Spleen (tissue), 7 donors: ENCODE data around the gene ZSWIM6.

Source experiments
- POLR2A ChIP-seq, 3 donors: fragments of 450-650 bp; IDR thresholded peaks; one replicate each; pipeline ENCODE4 v1.5.1; 2017; ENCODE audit warnings: antibody characterized with exemption in 3 of 3, mild to moderate bottlenecking in 1 of 3
- TF ChIP-seq, protein P1 (sequence below), 11 experiments: fragments of 200-600 bp in 7 of 11; fragments of 450-650 bp in 4 of 11; sonication (generic) in 4 of 11; IDR thresholded peaks in 8 of 11; conservative IDR thresholded peaks in 3 of 11; 1 replicate in 7 of 11; 2 replicates in 4 of 11; pipeline versions ENCODE4 v1.4.0 to v1.8.0; 2016 to 2021; ENCODE audit warnings: antibody characterized with exemption in 11 of 11, inconsistent platforms in 4 of 11, mild to moderate bottlenecking in 1 of 11
- donor health status: DM: no; HTN: no; CAD: no; lungs with moderate emphysema.
- donor health status: DM: no; HTN: no; CAD: no.
- donor health status: DM: no; HTN: no; CAD: no.

GRCh38 chr5:61559146-61559545 is 227.1 kb downstream of the ZSWIM6 start:
- TF ChIP-seq, protein P1, sequence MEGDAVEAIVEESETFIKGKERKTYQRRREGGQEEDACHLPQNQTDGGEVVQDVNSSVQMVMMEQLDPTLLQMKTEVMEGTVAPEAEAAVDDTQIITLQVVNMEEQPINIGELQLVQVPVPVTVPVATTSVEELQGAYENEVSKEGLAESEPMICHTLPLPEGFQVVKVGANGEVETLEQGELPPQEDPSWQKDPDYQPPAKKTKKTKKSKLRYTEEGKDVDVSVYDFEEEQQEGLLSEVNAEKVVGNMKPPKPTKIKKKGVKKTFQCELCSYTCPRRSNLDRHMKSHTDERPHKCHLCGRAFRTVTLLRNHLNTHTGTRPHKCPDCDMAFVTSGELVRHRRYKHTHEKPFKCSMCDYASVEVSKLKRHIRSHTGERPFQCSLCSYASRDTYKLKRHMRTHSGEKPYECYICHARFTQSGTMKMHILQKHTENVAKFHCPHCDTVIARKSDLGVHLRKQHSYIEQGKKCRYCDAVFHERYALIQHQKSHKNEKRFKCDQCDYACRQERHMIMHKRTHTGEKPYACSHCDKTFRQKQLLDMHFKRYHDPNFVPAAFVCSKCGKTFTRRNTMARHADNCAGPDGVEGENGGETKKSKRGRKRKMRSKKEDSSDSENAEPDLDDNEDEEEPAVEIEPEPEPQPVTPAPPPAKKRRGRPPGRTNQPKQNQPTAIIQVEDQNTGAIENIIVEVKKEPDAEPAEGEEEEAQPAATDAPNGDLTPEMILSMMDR (IDR thresholded peaks at IDR 0.05 in 8 of 11, conservative IDR thresholded peaks at IDR 0.05 in 3 of 11): no peak
- TF ChIP-seq POLR2A (IDR thresholded peaks at IDR 0.05): no peak
